Stimulated activated CD8-positive, alpha-beta memory T cell treated with anti-CD3 and anti-CD28 coated beads, Interleukin-4, amount 100 ng/mL, for 4 hours (primary cell): Measurements from ENCODE around the gene TLE5.

ENCODE experiments used
- DNase-seq, 2 donors: peaks; one replicate each; pipeline ENCODE4 v3.0.0-alpha.2; 2020; ENCODE audit warnings: low read depth in 2 of 2, low spot score in 1 of 2

Gene TLE5

GRCh38 chr19:3062165-3063105 lies at the start of gene TLE5:
TLE5 (minus strand) TSS chr19:3062495; CDS start chr19:3062200, 295 bp downstream.
- peak in 1 of 2 donors; percentile 46 for DNase-seq

- no peak for DNase-seq
These were observed 49.4 kb upstream of the TLE5 start for GRCh38 chr19:3111586-3112247.

- DNase-seq: no peak
These were observed 48.0 kb upstream of the TLE5 start for GRCh38 chr19:3110126-3110825.

GRCh38 chr19:3109491-3109890 lies 47.2 kb upstream of the TLE5 start:
- no peak for DNase-seq

GRCh38 chr19:3108775-3109174 lies 46.5 kb upstream of the TLE5 start:
- DNase-seq: peak; percentile 49 to 59

GRCh38 chr19:3107658-3108057 lies 45.4 kb upstream of the TLE5 start:
- DNase-seq: no peak

GRCh38 chr19:3106509-3107141 lies 44.3 kb upstream of the TLE5 start:
- DNase-seq: no peak

GRCh38 chr19:3105641-3106508 lies 43.6 kb upstream of the TLE5 start:
- DNase-seq: no peak

GRCh38 chr19:3104708-3104983 lies 42.4 kb upstream of the TLE5 start:
- no peak for DNase-seq

- no peak for DNase-seq
These were observed 40.2 kb upstream of the TLE5 start for GRCh38 chr19:3102239-3103140.

- DNase-seq: no peak
These were observed 38.7 kb upstream of the TLE5 start for GRCh38 chr19:3100747-3101730.

GRCh38 chr19:3100331-3100730 lies 38.0 kb upstream of the TLE5 start:
- DNase-seq: no peak

- DNase-seq: no peak
These were observed 37.3 kb upstream of the TLE5 start for GRCh38 chr19:3099347-3100145.

GRCh38 chr19:3098515-3099346 lies 36.4 kb upstream of the TLE5 start:
- no peak for DNase-seq

GRCh38 chr19:3098141-3098514 lies 35.8 kb upstream of the TLE5 start:
- no peak for DNase-seq

- DNase-seq: no peak
These were observed 35.2 kb upstream of the TLE5 start for GRCh38 chr19:3097442-3097871.

- no peak for DNase-seq
These were observed 34.6 kb upstream of the TLE5 start for GRCh38 chr19:3096902-3097326.
